ENCODE measurements around the gene METTL6.

Gene METTL6

DNA sequence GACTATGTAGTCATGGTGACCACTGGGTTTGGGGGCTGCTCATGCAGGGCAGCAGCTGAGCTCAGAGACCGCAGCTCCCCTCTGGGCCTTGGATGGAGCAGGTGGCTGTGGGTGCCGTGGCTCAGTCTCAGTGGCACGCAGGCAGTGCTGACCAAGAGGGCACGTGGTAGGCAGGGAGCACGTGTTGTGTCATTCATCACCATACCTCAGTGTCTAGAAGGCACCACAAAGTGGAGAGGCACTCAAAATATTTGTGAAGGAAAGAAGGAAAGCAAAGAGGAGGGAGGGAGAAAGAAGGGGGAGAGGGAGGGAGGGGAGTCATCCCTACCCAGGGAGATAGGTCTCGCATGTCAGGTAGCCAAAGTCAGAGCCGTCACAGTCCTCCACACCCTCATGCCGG, 26.2 kb upstream of the METTL6 start:
- TF ChIP-seq CTCF (IDR thresholded peaks at IDR 0.05; ENCODE audit: low read depth, low read length, poor library complexity, severe bottlenecking): no peak
- TF ChIP-seq EZH2phosphoT487 (IDR thresholded peaks at IDR 0.05; ENCODE audit: borderline replicate concordance, low read length): no peak
- no peaks in the 10 kb centered on the region for H3K9me3 ChIP-seq (ENCODE audit: control insufficient read depth, insufficient read depth, low read length)
- H3K4me1 ChIP-seq (ENCODE audit: control insufficient read depth, low read length): no peaks in the 10 kb centered on the region
- no peak overlapping the region for H3K27ac ChIP-seq (ENCODE audit: low read depth, low read length)
- no peaks in the 10 kb centered on the region for H3K9me2 ChIP-seq (replicated peaks; ENCODE audit: control insufficient read depth, low read length)
- no peaks in the 10 kb centered on the region for H3K79me2 ChIP-seq (ENCODE audit: control insufficient read depth, low read length)
- H3K36me3 ChIP-seq (ENCODE audit: control insufficient read depth, low read length): no peaks in the 10 kb centered on the region
- H3F3A ChIP-seq (ENCODE audit: control insufficient read depth, insufficient read depth): no peaks in the 10 kb centered on the region
- no peak overlapping the region for H3K4me2 ChIP-seq (ENCODE audit: low read length)
- H4K20me1 ChIP-seq (ENCODE audit: control insufficient read depth, insufficient read depth, low read depth, low read length): no peaks in the 10 kb centered on the region
- no peaks in the 10 kb centered on the region for H3K27me3 ChIP-seq (ENCODE audit: control insufficient read depth, low read length)
- no peak overlapping the region for H3K4me3 ChIP-seq (ENCODE audit: low read length)

- H4K20me1 ChIP-seq (ENCODE audit: control insufficient read depth, insufficient read depth, low read depth, low read length): no peaks in the 10 kb centered on the region
- TF ChIP-seq EZH2phosphoT487 (IDR thresholded peaks at IDR 0.05; ENCODE audit: borderline replicate concordance, low read length) (no peak), CTCF (IDR thresholded peaks at IDR 0.05; ENCODE audit: low read depth, low read length, poor library complexity, severe bottlenecking) (no peak)
- no peaks in the 10 kb centered on the region for H3F3A ChIP-seq (ENCODE audit: control insufficient read depth, insufficient read depth)
- H3K27me3 ChIP-seq (ENCODE audit: control insufficient read depth, low read length): no peaks in the 10 kb centered on the region
- H3K9me2 ChIP-seq (replicated peaks; ENCODE audit: control insufficient read depth, low read length): no peaks in the 10 kb centered on the region
- H3K36me3 ChIP-seq (ENCODE audit: control insufficient read depth, low read length): no peaks in the 10 kb centered on the region
- no peak overlapping the region for H3K4me2 ChIP-seq (ENCODE audit: low read length)
- H3K27ac ChIP-seq (ENCODE audit: low read depth, low read length): no peak overlapping the region
- H3K4me1 ChIP-seq (ENCODE audit: control insufficient read depth, low read length): no peaks in the 10 kb centered on the region
- H3K79me2 ChIP-seq (ENCODE audit: control insufficient read depth, low read length): no peaks in the 10 kb centered on the region
- no peaks in the 10 kb centered on the region for H3K9me3 ChIP-seq (ENCODE audit: control insufficient read depth, insufficient read depth, low read length)
- no peak overlapping the region for H3K4me3 ChIP-seq (ENCODE audit: low read length)
These were observed 25.6 kb upstream of the METTL6 start for GRCh38 chr3:15452961-15453360.

DNA sequence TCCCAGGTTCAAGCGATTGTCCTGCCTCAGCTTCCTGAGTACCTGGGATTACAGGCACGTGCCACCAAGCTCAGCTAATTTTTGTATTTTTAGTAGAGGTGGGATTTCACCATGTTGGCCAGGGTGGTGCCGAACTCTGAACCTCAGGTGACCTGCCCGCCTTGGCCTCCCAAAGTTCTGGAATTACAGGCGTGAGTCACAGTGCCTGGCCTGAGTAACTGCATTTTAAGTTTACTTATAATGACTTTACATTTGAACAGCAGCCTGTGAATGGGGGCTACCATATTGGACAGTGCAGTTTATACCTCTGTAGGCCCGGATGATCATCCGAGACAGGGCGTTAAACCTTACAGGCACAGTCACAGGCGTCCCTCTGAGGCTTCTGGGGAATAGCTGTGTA, 24.8 kb upstream of the METTL6 start:
- H4K20me1 ChIP-seq (ENCODE audit: control insufficient read depth, insufficient read depth, low read depth, low read length): no peaks in the 10 kb centered on the region
- H3K4me2 ChIP-seq (ENCODE audit: low read length): no peak overlapping the region
- no peak for TF ChIP-seq EZH2phosphoT487 (IDR thresholded peaks at IDR 0.05; ENCODE audit: borderline replicate concordance, low read length)
- no peak for TF ChIP-seq CTCF (IDR thresholded peaks at IDR 0.05; ENCODE audit: low read depth, low read length, poor library complexity, severe bottlenecking)
- H3K36me3 ChIP-seq (ENCODE audit: control insufficient read depth, low read length): no peaks in the 10 kb centered on the region
- no peaks in the 10 kb centered on the region for H3F3A ChIP-seq (ENCODE audit: control insufficient read depth, insufficient read depth)
- no peaks in the 10 kb centered on the region for H3K4me1 ChIP-seq (ENCODE audit: control insufficient read depth, low read length)
- H3K4me3 ChIP-seq (ENCODE audit: low read length): no peak overlapping the region
- H3K27me3 ChIP-seq (ENCODE audit: control insufficient read depth, low read length): no peaks in the 10 kb centered on the region
- no peaks in the 10 kb centered on the region for H3K79me2 ChIP-seq (ENCODE audit: control insufficient read depth, low read length)
- H3K9me2 ChIP-seq (replicated peaks; ENCODE audit: control insufficient read depth, low read length): no peaks in the 10 kb centered on the region
- no peak overlapping the region for H3K27ac ChIP-seq (ENCODE audit: low read depth, low read length)
- H3K9me3 ChIP-seq (ENCODE audit: control insufficient read depth, insufficient read depth, low read length): no peaks in the 10 kb centered on the region
